ENCODE data around the gene OR5B3.

DNA sequence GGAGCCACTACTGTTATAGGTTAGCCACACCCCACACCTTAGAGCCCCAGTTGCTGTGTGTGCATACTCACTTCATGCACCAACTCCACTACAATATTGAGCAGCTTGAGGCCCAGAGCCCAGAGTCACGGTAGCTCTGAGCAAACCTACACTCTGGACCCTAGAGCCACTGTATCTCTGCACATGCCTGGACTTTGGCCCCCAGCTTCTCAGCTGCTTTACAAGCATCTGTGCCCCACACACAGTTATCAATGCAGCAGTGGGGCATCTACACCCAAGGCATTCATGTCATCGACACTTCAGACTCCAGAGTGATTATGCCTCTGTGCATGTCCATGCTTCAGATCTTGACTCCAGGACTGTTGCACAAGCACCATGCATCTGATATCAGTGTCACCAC, 37.6 kb upstream of the OR5B3 start:
- TF ChIP-seq FOXK2 (conservative IDR thresholded peaks at IDR 0.05 in 1 of 2, IDR thresholded peaks at IDR 0.05 in 1 of 2; ENCODE audit: low read depth in 2 of 2) (no peak), ARNT (IDR thresholded peaks at IDR 0.05) (no peak), CBX8 (IDR thresholded peaks at IDR 0.05; ENCODE audit: borderline replicate concordance, extremely low read depth, low read depth, low read length, poor library complexity, severe bottlenecking) (no peak), POLR2A (conservative IDR thresholded peaks at IDR 0.05) (no peak), ARHGAP35 (IDR thresholded peaks at IDR 0.05; ENCODE audit: partially characterized antibody) (no peak), SETDB1 (IDR thresholded peaks at IDR 0.05; ENCODE audit: low read length) (no peak)
- TF ChIP-seq, protein P1, sequence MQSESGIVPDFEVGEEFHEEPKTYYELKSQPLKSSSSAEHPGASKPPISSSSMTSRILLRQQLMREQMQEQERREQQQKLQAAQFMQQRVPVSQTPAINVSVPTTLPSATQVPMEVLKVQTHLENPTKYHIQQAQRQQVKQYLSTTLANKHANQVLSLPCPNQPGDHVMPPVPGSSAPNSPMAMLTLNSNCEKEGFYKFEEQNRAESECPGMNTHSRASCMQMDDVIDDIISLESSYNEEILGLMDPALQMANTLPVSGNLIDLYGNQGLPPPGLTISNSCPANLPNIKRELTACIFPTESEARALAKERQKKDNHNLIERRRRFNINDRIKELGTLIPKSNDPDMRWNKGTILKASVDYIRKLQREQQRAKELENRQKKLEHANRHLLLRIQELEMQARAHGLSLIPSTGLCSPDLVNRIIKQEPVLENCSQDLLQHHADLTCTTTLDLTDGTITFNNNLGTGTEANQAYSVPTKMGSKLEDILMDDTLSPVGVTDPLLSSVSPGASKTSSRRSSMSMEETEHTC (IDR thresholded peaks at IDR 0.05) = no peak

Measured in K562 (cell line).